ENCODE data around the gene MRPL46. TPM values are rescaled to one million over a fixed set of nuclear protein-coding genes. Genes with fewer than 3 reads are reported as not detected.

Gene MRPL46
- 10 to 100 TPM; 36.9 to 38.4 TPM for total RNA-seq
- 65.0 TPM for polyA plus RNA-seq (ENCODE audit: insufficient read depth, low read depth, low replicate concordance)
- long read RNA-seq, donor 1, full-length matches to known transcripts = 29 of 29 reads
- long read RNA-seq, donor 1, partial matches to known transcripts = 0 of 29 reads
- long read RNA-seq, donor 1, other reads (novel, unspliced or antisense) = 0 of 29 reads
- long read RNA-seq, donor 2, transcript MRPL46-201 (4 exons, 1,019 nt) = major isoform, 16 of 19 reads
- long read RNA-seq, donor 2, partial matches to known transcripts = 0 of 19 reads
- long read RNA-seq, donor 2, other reads (novel, unspliced or antisense) = 0 of 19 reads

DNA sequence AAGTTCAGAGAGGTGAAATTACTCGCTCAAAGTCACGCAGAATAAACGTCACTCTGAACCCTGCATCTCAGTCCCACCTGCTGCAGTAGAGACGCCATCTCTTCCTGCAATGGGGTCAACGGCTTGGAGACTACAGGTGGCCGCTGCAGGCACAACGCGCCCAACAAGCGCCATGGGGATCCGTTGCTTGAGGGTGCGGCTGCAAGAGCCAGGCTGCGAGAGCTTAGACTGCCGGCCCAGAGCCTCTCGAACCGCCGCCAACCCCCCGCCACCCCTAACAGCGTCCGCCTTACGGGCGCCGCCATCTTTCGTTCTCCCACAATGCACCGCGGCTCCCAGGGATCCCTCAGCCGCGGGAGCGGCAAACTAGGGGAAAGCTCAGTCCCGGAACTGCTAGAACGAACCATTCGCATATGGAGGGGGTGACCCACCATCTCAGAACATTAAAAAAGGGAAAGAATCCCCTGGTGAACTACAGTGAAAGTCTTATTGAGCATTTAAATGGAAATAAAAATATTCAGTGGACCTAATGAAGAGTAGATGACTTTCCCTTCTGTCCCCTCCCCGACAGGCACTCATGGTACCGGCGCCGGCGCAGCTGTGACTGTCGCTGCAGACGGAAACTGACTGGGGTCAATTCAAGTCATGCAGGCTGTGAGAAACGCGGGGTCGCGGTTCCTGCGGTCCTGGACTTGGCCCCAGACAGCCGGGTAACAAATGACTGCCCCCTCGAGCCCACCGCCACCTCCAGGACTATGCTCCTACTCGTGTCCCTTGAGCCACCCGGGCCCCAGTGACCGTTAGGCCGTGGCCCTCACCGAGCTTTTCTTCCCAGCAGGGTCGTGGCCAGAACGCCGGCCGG lies at the start of gene MRPL46, which contains the start of gene MRPS11:
TSS of gene MRPL46 (minus strand) at position 316 of the 862 bp plus-strand sequence. CDS start at position 305, 11 bp downstream.
TSS of gene MRPS11 (plus strand) at position 636 of the 862 bp plus-strand sequence. CDS start at position 646, 10 bp downstream.
- peak within 1 kb of the TSS; percentile 75 to 90 for H3K27ac ChIP-seq
- intact Hi-C loops (cut with DNase I; ENCODE audit: low total_unique reads) = no loop called here
- no peak for TF ChIP-seq CTCF (IDR thresholded peaks at IDR 0.05)
- no peak for TF ChIP-seq POLR2A (IDR thresholded peaks at IDR 0.05)

DNA sequence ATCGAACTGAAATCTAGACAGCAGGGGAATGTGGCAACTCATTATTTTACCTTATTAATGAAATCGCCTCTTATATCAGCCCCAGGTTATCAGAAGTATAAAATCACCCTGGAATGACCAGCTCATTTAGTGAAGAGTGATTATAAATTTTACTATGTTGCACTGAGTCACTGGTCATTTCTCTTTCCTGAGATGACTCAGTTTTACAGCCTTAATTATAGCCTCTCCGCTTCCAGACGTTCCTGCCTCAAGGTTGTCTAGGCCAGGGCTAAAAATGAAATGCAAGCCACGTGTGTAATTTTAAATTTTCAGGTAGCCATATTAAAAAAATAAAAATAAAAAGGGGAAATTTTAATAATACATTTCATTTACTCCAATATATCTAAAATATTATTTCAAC lies 46.0 kb upstream of the MRPL46 start:
- Histone ChIP-seq H3K27me3 (no peaks in the 10 kb centered on the region), H3K9me3 (no peaks in the 10 kb centered on the region), H3K4me1 (no peaks in the 10 kb centered on the region), H3K36me3 (ENCODE audit: low read depth, missing control alignments) (no peaks in the 10 kb centered on the region), H3K27ac (no peak overlapping the region), H3K4me3 (no peak overlapping the region)
- intact Hi-C loops (cut with DNase I; ENCODE audit: low total_unique reads) = no loop called here
- no peak for DNase-seq
- no peak for TF ChIP-seq CTCF (IDR thresholded peaks at IDR 0.05)
- no peak for TF ChIP-seq POLR2A (IDR thresholded peaks at IDR 0.05)
- WGBS, 2 donors = 85 to 91% methylated on average over 5 of the region's 5 CpGs

More for the DNA sequence above, at the start of gene MRPL46, which contains the start of gene MRPS11:
- Histone ChIP-seq H3K4me3 (peak within 1 kb of the TSS; percentile 67 to 85), H3K9me3 (no peaks in the 10 kb centered on the region), H3K27me3 (no peaks in the 10 kb centered on the region), H3K4me1 (peaks cover 17% of the 10 kb centered on the region), H3K36me3 (ENCODE audit: low read depth, missing control alignments) (no peaks in the 10 kb centered on the region)
- WGBS, 2 donors = 0% methylated on average over 17 to 53 of the region's 55 CpGs
- peak; percentile 94 for DNase-seq

DNA sequence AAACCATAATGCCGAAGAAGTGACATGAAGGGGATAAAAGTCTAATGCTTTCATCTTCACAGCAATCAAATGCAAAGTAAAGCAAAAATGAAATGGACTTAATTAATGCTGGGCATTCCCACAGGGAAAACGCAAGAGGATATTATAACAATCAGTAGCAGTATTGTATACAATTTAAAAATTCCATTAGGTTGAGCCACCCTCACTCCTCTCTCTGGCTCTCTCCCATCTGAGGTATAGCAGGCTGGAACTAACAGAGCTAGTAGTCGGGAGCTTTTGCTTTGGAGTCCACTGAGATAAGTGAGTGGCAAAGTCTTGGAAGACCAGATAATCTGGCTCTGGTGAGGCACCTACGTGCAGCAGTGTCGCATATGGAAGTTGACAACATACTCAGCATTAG lies 45.4 kb upstream of the MRPL46 start:
- TF ChIP-seq POLR2A (IDR thresholded peaks at IDR 0.05) = no peak
- no peak for TF ChIP-seq CTCF (IDR thresholded peaks at IDR 0.05)
- Histone ChIP-seq H3K27me3 (no peaks in the 10 kb centered on the region), H3K27ac (no peak overlapping the region), H3K4me3 (no peak overlapping the region), H3K9me3 (no peaks in the 10 kb centered on the region), H3K4me1 (no peaks in the 10 kb centered on the region), H3K36me3 (ENCODE audit: low read depth, missing control alignments) (no peaks in the 10 kb centered on the region)
- DNase-seq = no peak
- WGBS, 2 donors = 91 to 96% methylated on average over 5 of the region's 5 CpGs
- intact Hi-C loops (cut with DNase I; ENCODE audit: low total_unique reads) = no loop called here

DNA sequence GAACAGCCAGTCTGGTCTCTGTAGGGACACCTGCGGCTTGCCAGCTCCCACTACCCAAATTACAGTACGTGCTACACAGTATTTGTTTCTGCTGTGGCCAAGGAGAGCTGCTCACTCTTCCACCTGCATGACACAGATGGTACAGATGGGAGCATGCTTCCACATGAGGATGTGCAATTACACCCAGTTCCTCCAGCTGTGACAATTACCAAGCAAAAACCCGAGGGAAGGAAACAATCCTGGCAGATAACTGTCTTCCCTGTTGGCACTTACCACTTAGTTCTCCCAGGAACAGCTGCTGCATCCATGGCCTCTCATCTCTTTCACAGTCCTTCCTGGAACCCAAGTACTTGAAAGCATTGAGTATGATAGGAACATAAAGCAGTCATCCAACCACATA lies 44.9 kb upstream of the MRPL46 start:
- H3K4me1 ChIP-seq = no peaks in the 10 kb centered on the region
- intact Hi-C loops (cut with DNase I; ENCODE audit: low total_unique reads) = no loop called here
- H3K36me3 ChIP-seq (ENCODE audit: low read depth, missing control alignments) = no peaks in the 10 kb centered on the region
- TF ChIP-seq POLR2A (IDR thresholded peaks at IDR 0.05) = no peak
- no peak for TF ChIP-seq CTCF (IDR thresholded peaks at IDR 0.05)
- WGBS, 2 donors = 92 to 95% methylated on average over 3 of the region's 3 CpGs
- no peak overlapping the region for H3K4me3 ChIP-seq
- H3K27me3 ChIP-seq = no peaks in the 10 kb centered on the region
- no peaks in the 10 kb centered on the region for H3K9me3 ChIP-seq
- H3K27ac ChIP-seq = no peak overlapping the region
- DNase-seq = no peak

Measured in testis (tissue), 5 donors.